NCI-H2107 treated with DMSO at 0.1 percent for 48 hours (cell line): ENCODE data around the gene ANAPC7.
"Not testable (repeated sequence)": the region's sequence is repeated elsewhere in the genome, so short reads cannot be mapped to it uniquely, and the experiment has no call there.

Experiments used
- DNase-seq: peaks from one replicate; lab custom pipeline; 2025; ENCODE audit not compliant: unreplicated experiment; lab: John Stamatoyannopoulos, UW

Gene ANAPC7

DNA sequence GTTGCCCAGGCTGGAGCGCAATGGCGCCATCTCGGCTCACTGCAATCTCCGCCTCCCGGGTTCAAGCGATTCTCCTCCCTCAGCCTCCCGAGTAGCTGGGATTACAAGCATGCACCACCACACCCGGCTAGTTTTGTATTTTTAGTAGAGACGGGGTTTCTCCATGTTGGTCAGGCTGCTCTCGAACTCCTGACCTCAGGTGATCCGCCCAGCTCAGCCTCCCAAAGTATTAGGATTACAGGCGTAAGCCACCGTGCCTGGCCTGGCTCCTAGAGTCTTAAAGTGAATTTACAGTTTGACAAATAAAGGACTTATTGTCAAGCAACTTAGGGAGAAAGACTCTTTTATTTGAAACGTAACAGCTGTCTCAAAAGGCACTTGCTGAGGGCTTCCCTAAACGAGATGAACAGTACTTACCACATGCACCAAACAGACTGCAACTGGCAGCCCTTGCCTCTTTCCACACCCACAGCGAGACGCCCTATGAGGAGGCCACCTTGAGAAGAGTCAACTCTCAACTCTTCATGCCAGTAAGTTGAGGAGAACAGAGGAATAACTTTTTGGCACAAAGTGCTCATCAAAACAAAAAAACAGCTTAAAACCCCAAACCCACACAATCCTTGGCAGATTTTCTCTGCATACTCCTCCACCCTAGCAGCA, 25.2 kb downstream of the ANAPC7 start:
- not testable (repeated sequence) for DNase-seq

DNA sequence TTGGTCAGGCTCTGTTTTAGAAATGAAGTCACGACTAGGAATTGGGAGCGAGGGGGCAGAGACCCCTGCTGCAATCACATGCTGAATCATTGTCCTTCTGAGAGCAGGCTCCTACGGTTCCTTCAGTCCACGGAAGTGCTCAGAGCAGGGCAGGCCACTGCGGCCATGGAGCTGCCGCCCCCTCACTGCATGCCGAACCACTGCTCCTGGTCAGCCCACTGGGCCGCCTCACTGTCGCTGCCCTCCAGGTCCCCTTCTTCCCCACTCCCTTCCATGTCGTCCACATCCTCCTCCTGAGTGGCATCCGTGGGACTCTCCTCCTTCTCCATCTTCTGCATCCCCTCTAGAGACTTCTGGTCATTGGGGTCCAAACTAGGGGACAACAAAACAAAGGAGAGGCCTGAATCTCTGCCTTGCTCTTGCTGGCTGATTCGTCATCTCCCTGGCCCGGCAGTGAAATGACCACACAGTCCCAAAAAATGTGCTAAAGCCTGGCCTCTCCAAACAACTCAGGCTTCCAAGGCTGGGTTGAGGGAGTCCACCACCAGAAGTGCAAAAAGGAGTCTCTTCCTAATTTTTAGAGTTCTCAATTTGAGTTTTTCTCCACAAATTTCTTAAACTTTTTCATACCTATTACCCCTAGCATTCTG, 29.4 kb downstream of the ANAPC7 start:
- no peak for DNase-seq

DNA sequence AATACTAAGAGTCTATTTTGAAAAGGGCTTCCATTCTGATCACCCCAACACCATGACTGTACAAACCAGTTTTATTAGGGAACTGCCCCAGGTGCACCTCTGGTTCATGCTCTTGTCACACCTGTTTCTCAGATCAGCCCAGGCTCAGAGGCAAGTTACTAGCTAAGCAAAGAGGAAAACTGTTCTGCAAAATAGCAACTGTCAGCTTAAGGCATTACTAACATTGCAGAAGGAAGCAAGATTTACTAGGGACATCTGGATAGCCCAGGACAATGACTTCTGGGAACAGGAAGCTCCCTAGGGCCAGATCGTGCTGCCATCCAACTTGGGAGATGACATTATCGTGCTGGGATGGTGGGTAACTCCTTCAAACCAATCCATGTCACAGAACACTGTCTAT, 30.1 kb downstream of the ANAPC7 start:
- DNase-seq, result no peak

- DNase-seq, result no peak
These were observed 30.5 kb downstream of the ANAPC7 start for GRCh38 chr12:110373025-110373424.

DNA sequence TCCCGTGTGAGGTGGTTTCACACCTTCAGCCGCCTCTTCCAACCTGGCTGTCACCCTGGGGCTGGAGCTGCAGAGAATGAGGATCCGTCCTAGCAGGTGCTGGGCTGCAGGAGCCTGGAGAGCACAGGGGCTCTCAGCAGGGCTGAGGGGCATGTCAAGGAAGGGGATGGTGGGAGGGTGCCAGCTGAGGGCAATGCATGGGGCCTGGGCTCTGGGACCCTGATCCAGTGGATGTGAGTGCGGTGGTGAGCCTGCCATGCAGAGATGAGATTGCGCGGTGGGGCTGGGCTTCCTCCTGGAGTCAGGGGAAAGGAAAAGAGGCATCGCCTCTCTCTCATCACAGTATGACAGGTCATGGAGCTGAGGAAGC, 31.5 kb downstream of the ANAPC7 start:
- no peak for DNase-seq

DNA sequence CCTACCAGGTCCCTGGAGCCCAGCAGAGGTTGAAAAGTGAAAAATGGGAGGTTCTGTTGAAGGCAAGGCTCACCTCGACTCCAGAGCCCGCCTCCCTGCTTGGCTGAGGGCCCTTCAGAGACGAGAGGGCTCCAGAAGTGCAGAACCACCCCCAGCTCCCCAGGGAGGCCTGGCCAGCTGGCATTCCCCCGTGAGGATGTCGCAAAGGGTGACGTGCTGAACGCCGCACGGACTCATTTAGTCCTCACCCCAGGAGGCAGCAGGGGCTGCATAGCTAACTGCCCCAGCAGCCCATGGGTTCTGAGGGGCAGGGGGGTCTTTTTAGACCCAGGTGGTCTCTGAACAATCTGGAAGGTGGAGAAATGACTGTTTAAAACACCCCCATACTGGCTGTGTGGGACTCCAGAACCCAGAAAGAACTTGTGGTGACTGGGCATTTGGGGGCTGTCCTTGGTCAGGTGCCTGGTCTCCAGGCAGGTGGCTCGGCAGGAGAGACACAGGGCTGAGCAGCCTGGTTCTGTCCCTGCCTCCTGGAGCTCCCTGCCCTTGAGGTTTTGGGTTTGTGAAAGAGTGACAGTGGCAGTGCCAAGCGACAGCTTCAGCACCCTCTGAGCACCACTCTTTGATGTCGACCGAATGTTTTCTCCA, 32.0 kb downstream of the ANAPC7 start:
- DNase-seq, result peak; percentile 97

DNA sequence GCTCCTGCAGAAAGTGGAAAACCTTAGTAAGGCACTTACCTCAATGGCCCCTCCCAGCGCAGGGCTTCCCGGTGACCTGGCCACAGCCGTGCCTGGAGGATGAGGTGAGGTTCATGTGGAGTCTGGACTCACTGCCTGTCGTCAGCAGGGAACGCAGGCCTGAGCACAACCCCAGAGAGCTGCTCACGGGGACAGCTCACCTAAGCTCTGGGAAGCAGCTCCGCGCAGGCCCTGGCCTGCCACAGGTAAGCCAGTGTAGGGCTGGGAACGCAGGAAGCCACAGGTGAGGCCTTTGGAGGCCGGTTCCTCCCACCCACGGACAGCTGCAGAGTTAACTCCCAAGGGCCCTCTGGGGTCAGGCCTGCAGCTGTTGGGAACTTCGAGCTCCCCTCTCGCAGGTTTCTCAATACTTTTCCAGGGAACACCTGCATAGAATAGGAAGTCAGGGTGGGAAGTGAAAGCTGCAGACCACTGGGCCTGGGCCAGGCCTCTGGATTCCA, 32.7 kb downstream of the ANAPC7 start:
- DNase-seq, result peak; percentile 63

DNA sequence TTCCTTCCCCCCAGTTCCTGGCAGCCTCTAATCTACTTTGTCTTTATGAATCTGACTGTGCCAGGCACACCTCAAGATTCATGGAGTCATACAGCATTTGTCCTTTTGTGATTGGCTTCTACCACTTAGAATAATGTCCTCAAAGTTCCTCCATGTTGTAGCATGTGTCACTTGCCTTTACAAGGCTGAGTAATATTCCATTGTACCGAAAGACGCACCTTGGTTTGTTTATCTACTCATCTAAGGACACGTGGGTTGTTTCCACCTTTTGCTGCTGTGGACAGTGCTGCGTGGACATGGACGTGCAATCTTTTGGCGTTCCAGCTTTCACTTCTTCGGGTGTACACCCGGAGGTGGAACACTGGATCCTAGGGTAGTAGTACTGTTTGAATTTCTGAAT, 33.5 kb downstream of the ANAPC7 start:
- DNase-seq, result no peak

GRCh38 chr12:110367181-110367864, 36.2 kb downstream of the ANAPC7 start:
- no peak for DNase-seq

GRCh38 chr12:110366321-110367142, 37.0 kb downstream of the ANAPC7 start:
- DNase-seq, result no peak

DNA sequence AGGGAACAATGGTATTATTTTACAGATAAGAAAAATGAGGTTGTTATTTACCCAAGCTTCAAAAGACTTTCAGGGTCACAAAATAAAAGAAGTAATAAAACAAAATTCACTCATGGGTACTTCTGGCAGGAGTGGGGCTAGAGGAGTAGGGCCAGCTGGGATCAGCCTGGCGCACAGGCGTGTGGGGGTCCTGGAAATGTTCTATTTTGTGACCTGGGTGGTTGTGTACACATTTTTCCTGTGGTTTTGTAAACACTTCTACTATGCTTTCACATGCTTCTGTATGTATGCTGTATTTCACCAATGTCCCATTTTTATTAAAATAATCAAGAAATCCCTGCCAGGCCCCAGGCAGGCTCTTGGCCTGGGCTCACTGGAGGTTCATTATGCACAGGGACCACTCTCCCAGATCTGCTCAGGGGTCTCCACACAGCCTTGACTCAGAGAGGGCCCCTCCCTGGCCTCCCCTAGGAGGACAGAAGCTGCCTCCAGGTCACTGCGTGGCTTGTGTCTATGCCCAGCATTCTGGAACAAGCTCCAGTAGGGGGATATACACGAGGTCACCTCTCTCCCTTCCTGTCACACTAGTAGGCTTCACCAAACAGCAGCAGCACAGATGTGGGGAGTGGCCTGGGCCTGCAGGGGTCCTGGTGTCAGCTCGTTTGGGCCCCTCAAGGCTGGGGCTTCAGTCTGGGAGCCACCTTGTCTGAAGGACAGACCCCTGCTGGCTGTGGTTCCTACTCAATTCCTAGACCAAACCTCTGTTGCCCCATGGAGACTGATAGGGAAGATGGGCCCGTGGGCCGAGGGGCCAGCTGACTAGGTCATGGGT, 37.8 kb downstream of the ANAPC7 start:
- DNase-seq, result no peak

- no peak for DNase-seq
These were observed 42.3 kb downstream of the ANAPC7 start for GRCh38 chr12:110361216-110361615.

- not testable (repeated sequence) for DNase-seq
These were observed 45.0 kb downstream of the ANAPC7 start for GRCh38 chr12:110358384-110359097.

DNA sequence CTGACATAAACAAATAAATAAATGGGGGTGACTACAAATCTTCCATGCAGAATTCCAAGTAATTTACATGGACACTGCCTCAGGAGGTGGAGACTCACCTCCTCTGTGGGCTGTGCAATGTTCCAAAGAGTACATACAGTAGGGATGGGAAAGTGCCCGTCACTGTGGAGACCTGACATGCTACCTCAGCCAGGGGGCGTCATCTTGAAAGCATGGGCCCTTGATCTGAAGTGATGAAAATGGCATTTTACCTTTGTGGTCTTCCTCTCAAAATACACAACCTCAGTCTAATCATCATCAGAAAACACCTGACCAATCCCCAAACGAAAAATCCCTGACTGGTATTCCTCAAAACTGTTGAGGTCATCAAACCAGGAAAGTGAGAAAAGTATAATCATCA, 48.4 kb downstream of the ANAPC7 start:
- DNase-seq, result no peak

DNA sequence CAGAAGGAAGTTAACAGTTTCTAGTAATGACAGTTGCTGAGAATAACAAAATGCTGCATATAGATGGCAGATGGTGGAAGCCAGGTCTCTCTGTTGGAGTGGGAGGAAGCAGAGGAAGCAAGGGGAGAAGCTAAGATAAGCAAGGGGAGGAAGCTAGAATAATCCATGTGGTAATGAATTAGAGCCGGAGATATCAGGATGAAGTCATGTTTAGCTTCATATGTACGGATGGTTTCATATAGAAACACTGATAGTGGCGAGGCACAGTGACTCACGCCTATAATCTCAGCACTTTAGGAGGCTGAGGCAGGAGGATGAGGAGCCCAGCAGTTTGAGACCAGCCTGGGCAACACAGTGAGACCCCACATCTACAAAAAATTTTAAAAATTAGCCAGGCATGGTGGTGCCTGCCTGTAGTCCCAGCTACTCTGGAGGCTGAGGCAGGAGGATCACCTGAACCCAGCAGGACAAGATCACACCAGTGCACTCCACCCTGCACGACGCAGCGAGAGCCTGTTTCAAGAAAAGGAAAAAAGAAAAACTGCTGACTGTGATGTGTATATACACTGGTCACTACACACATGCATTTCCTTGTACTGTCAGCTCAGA, 49.2 kb downstream of the ANAPC7 start:
- no peak for DNase-seq

DNA sequence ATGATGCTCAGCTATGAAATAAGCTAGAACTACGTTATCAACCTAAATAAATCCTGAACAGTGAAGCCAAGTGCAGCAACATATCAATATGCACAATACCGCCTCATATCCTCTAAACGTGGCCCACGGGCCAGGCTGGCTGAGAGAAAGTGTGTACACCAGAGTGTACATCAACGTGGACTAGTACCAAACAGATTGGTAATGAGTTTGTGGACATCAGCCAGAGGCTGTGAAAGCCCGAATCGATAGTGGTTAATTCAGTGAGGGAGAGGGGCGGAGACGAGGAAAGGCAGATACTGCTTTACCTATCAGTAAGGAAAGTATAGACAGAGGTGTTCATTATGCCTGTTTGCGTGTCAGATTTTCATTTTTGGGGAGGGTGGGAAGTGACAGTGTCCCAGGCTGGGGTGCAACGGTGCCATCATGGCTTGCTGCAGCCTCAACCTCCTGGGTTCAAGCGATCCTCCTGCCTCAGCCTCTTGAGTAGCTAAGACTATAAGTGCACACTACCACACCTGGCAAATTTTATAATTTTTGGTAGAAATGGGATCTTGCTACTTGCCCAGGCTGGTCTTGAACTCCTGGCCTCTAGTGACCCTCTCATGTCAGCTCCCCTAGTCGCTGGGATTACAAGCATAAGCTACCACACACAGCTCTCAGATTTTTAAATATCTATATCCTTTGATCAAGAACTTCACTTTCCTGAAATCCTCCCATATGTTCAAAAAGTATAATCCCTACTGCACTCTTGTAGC, 50.1 kb downstream of the ANAPC7 start:
- DNase-seq, result no peak

DNA sequence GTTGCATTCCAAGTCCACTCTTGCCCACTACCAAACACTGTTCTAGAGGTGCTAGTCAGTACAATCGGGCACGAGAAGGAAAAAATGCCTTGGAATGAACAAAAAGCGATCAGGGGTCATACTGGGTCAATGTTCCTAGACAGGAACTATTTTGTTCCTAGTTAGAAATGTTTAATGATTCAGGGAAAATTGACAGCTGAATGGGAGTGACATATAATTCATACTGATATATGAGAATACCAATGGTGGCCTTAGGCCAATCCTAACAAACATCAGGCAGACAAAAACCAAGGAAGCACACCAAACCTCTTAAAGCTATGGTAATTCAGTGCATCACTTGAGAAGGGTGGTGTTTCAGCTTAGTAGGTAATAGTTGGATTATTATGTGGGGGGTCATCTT, 51.1 kb downstream of the ANAPC7 start:
- no peak for DNase-seq

- DNase-seq, result no peak
These were observed 52.4 kb downstream of the ANAPC7 start for GRCh38 chr12:110351119-110351518.
